Right atrium auricular region (tissue), 2 donors: ENCODE data around the gene SPTLC2. TPM values are rescaled to one million over a fixed set of nuclear protein-coding genes. Genes with fewer than 3 reads are reported as not detected.
"Not testable (repeated sequence)": the region's sequence is repeated elsewhere in the genome, so short reads cannot be mapped to it uniquely, and the experiment has no call there.

Experiments
- DNase-seq: peaks from one replicate; pipeline ENCODE4 v3.0.0-alpha.2; 2019; ENCODE audit warnings: low spot score
- H3K27ac ChIP-seq, 2 donors: fragments of 200-600 bp; sonication (generic); 1 replicate in 1 of 2; 2 replicates in 1 of 2; pipeline ENCODE4 v1.5.1; 2016 to 2019
- H3K27me3 ChIP-seq, 2 donors: fragments of 200-600 bp; sonication (generic); one replicate each; pipeline versions ENCODE4 v1.5.1 to v1.6.0; 2017 to 2019
- H3K36me3 ChIP-seq: fragments of 200-600 bp; sonication (generic); one replicate; pipeline ENCODE4 v1.5.1; 2016
- H3K4me1 ChIP-seq, 2 donors: fragments of 200-600 bp; sonication (generic); one replicate each; pipeline versions ENCODE4 v1.5.1 to v1.6.0; 2017 to 2019
- H3K4me3 ChIP-seq, 2 donors: fragments of 200-600 bp; sonication (generic); 1 replicate in 1 of 2; 2 replicates in 1 of 2; pipeline ENCODE4 v1.5.1; 2017 to 2019; ENCODE audit warnings: mild to moderate bottlenecking in 1 of 2, moderate library complexity in 1 of 2
- H3K9me3 ChIP-seq, 2 donors: fragments of 200-600 bp; sonication (generic); one replicate each; pipeline ENCODE4 v1.5.1; 2019
- CTCF ChIP-seq, 2 donors: fragments of 200-600 bp; sonication (generic); IDR thresholded peaks; one replicate each; pipeline ENCODE4 v1.5.1; 2019; ENCODE audit warnings: antibody characterized with exemption in 2 of 2
- total RNA-seq, 2 donors: library from RNA; depleted of rRNA; stranded (reverse); fragments of >200 nt; gene quantifications; one replicate each; pipeline ENCODE4 v1.1.0, GENCODE V29; 2016

Gene SPTLC2
- total RNA-seq, 2 donors from 2014 or later: 11.3 to 14.0 TPM

GRCh38 chr14:77590845-77591485 lies 25.5 kb downstream of the SPTLC2 start:
- Histone ChIP-seq H3K27me3 (no peaks in the 10 kb centered on the region), H3K27ac (no peak overlapping the region), H3K9me3 (no peaks in the 10 kb centered on the region), H3K4me1 (no peaks in the 10 kb centered on the region), H3K36me3 (peaks cover 5% of the 10 kb centered on the region), H3K4me3 (no peak overlapping the region)
- DNase-seq: no peak
- TF ChIP-seq CTCF (IDR thresholded peaks at IDR 0.05): no peak

- H3K4me1 ChIP-seq: peaks cover 0 to 9% of the 10 kb centered on the region in 2 donors
- H3K27me3 ChIP-seq: no peaks in the 10 kb centered on the region
- TF ChIP-seq CTCF (IDR thresholded peaks at IDR 0.05): no peak
- no peaks in the 10 kb centered on the region for H3K36me3 ChIP-seq
- H3K4me3 ChIP-seq: no peak overlapping the region
- no peak for DNase-seq
- H3K9me3 ChIP-seq: no peaks in the 10 kb centered on the region
- no peak overlapping the region for H3K27ac ChIP-seq
Measured at GRCh38 chr14:77589099-77589498, 27.3 kb downstream of the SPTLC2 start.

GRCh38 chr14:77588411-77589025 lies 27.9 kb downstream of the SPTLC2 start:
- H3K9me3 ChIP-seq, H3K4me3 ChIP-seq, H3K27me3 ChIP-seq, DNase-seq, H3K27ac ChIP-seq, H3K36me3 ChIP-seq: not testable (repeated sequence)
- peaks cover 0 to 12% of the 10 kb centered on the region in 2 donors for H3K4me1 ChIP-seq

- no peak overlapping the region for H3K27ac ChIP-seq
- H3K36me3 ChIP-seq: no peaks in the 10 kb centered on the region
- no peaks in the 10 kb centered on the region for H3K27me3 ChIP-seq
- no peak for TF ChIP-seq CTCF (IDR thresholded peaks at IDR 0.05)
- no peak for DNase-seq
- peaks cover 0 to 41% of the 10 kb centered on the region in 2 donors for H3K4me1 ChIP-seq
- H3K9me3 ChIP-seq: no peaks in the 10 kb centered on the region
- no peak overlapping the region for H3K4me3 ChIP-seq
Measured at GRCh38 chr14:77585385-77585784, 31.1 kb downstream of the SPTLC2 start.

GRCh38 chr14:77584809-77585208 lies 31.6 kb downstream of the SPTLC2 start:
- DNase-seq: no peak
- H3K4me1 ChIP-seq: peaks cover 0 to 45% of the 10 kb centered on the region in 2 donors

More at GRCh38 chr14:77584809-77585208, 31.6 kb downstream of the SPTLC2 start:
- no peaks in the 10 kb centered on the region for H3K9me3 ChIP-seq
- TF ChIP-seq CTCF (IDR thresholded peaks at IDR 0.05): no peak
- no peak overlapping the region for H3K4me3 ChIP-seq
- H3K27me3 ChIP-seq: no peaks in the 10 kb centered on the region
- H3K36me3 ChIP-seq: no peaks in the 10 kb centered on the region
- H3K27ac ChIP-seq: no peak overlapping the region
